HepG2 (cell line): Measurements from ENCODE around the gene ZIC2. TPM values are rescaled to one million over a fixed set of nuclear protein-coding genes. Genes with fewer than 3 reads are reported as not detected.

Experiments
- ATAC-seq: fragments of 200-7000 bp; cut with Tn5 transposase; 3 replicates; pipeline ENCODE4 v1.9.1; 2020; ENCODE audit warnings: mild to moderate bottlenecking, moderate library complexity
- BruUV-seq: library from RNA; stranded (reverse); fragments of 400-500 nt; replicated peaks from 2 replicates; lab custom pipeline; 2021; lab: Mats Ljungman, UMichigan
- CTCF ChIA-PET: fragments of 300-600 bp; formaldehyde crosslinking; extraction: SDS; loops from one replicate; lab custom pipeline; 2021; ENCODE audit warnings: low total read pairs, inconsistent platforms, low intra/inter-chr PET ratio; lab: Yijun Ruan, JAX
- POLR2A ChIA-PET: fragments of 350-600 bp; sonication (Branson Sonifier 250); formaldehyde crosslinking; loops from one replicate; lab custom pipeline; 2020; ENCODE audit warnings: antibody characterized with exemption, inconsistent platforms; lab: Yijun Ruan, JAX
- DNase-seq: peaks from one replicate; pipeline ENCODE4 v3.0.0-alpha.2; 2015; ENCODE audit warnings: low spot score
- FAIRE-seq: peaks from 3 replicates; lab custom pipeline; 2011; peaks lifted over from hg19 to GRCh38; lab: Jason Lieb, UNC
- H2AFZ ChIP-seq: one replicate; pipeline ENCODE4 v1.6.1; 2011; ENCODE audit warnings: low read length, inconsistent platforms
- H3K27ac ChIP-seq: fragments of 300-600 bp; 3 replicates; pipeline ENCODE4 v1.8.0; 2011; ENCODE audit warnings: mixed run types, mild to moderate bottlenecking, mixed read lengths, low read length, inconsistent platforms; ENCODE audit not compliant: insufficient read depth; ENCODE audit errors: extremely low read length
- H3K27me3 ChIP-seq, 2 experiments: fragments of 200-600 bp in 1 of 2; 2 replicates in 1 of 2; 3 replicates in 1 of 2; pipeline versions ENCODE4 v1.6.0 to v1.8.0; 2011; ENCODE audit warnings: low read length in 2 of 2, mild to moderate bottlenecking in 2 of 2, moderate library complexity in 2 of 2, inconsistent platforms in 1 of 2; ENCODE audit not compliant: insufficient read depth in 2 of 2, control insufficient read depth in 1 of 2
- H3K36me3 ChIP-seq, 2 experiments: fragments of 200-600 bp in 1 of 2; replicated peaks in 1 of 2; 2 replicates in 1 of 2; 3 replicates in 1 of 2; pipeline versions ENCODE4 v1.5.1 to v1.8.0; 2011; ENCODE audit warnings: low read length in 2 of 2, inconsistent platforms in 1 of 2; ENCODE audit not compliant: insufficient read depth in 2 of 2, control insufficient read depth in 1 of 2
- H3K4me1 ChIP-seq: 2 replicates; pipeline ENCODE4 v1.5.1; 2012; ENCODE audit warnings: low read length, inconsistent platforms; ENCODE audit not compliant: insufficient read depth
- H3K4me2 ChIP-seq: 2 replicates; pipeline ENCODE4 v1.6.0; 2011; ENCODE audit warnings: low read depth, low read length, inconsistent platforms
- H3K4me3 ChIP-seq, 3 experiments: fragments of 200-600 bp in 1 of 3; sonication (generic), shearing (Covaris generic) in 1 of 3; replicated peaks in 1 of 3; 2 replicates each; pipeline ENCODE4 v1.5.1; 2011 to 2016; ENCODE audit warnings: low read length in 3 of 3, inconsistent platforms in 2 of 3, low read depth in 2 of 3, mild to moderate bottlenecking in 2 of 3, control low read depth in 1 of 3, mixed read lengths in 1 of 3; ENCODE audit not compliant: insufficient read depth in 1 of 3
- H3K79me2 ChIP-seq: one replicate; pipeline ENCODE4 v1.6.1; 2011; ENCODE audit warnings: low read length, inconsistent platforms; ENCODE audit not compliant: insufficient read depth
- H3K9ac ChIP-seq: 2 replicates; pipeline ENCODE4 v1.6.0; 2011; ENCODE audit warnings: mild to moderate bottlenecking, low read depth, low read length, inconsistent platforms; ENCODE audit not compliant: insufficient read depth
- H3K9me3 ChIP-seq: 2 replicates; pipeline ENCODE4 v1.5.1; 2012; ENCODE audit warnings: mild to moderate bottlenecking, low read length
- H4K20me1 ChIP-seq: 2 replicates; pipeline ENCODE4 v1.6.0; 2011; ENCODE audit warnings: inconsistent platforms, mild to moderate bottlenecking, low read length, moderate library complexity; ENCODE audit not compliant: insufficient read depth
- CEBPG ChIP-seq: IDR thresholded peaks from 2 replicates; pipeline ENCODE4 v1.6.1; 2016
- CHD2 ChIP-seq: IDR thresholded peaks from 2 replicates; pipeline ENCODE4 v1.6.1; 2011; ENCODE audit warnings: low read depth, low read length, improper control_type of control experiment
- HOMEZ ChIP-seq: IDR thresholded peaks from 2 replicates; pipeline ENCODE4 v1.6.1; 2016; ENCODE audit warnings: low read depth
- KDM1A ChIP-seq: IDR thresholded peaks from 2 replicates; pipeline ENCODE4 v1.6.1; 2016; ENCODE audit warnings: missing compliant biosample characterization
- KMT2B ChIP-seq: IDR thresholded peaks from 2 replicates; pipeline ENCODE4 v1.6.1; 2016; ENCODE audit warnings: missing genetic modification reagents, missing compliant biosample characterization
- MEIS2 ChIP-seq: sonication (generic); formaldehyde crosslinking; IDR thresholded peaks from 2 replicates; pipeline ENCODE4 v1.9.0; 2021; ENCODE audit warnings: mild to moderate bottlenecking, missing genetic modification reagents
- PAX8 ChIP-seq: sonication (generic); formaldehyde crosslinking; IDR thresholded peaks from 2 replicates; pipeline ENCODE4 v1.8.0; 2022; ENCODE audit warnings: mild to moderate bottlenecking, missing genetic modification reagents, borderline replicate concordance
- RXRB ChIP-seq: IDR thresholded peaks from 2 replicates; pipeline ENCODE4 v1.6.1; 2016; ENCODE audit warnings: borderline replicate concordance, missing genetic modification reagents, missing compliant biosample characterization
- ZFYVE20 ChIP-seq: sonication (generic); formaldehyde crosslinking; IDR thresholded peaks from 2 replicates; pipeline ENCODE4 v1.8.0; 2023; ENCODE audit warnings: low read depth, mild to moderate bottlenecking, moderate library complexity, missing genetic modification reagents, borderline replicate concordance
- ZNF12 ChIP-seq: sonication (generic); formaldehyde crosslinking; IDR thresholded peaks from 2 replicates; pipeline ENCODE4 v1.5.0; 2020; ENCODE audit warnings: missing genetic modification reagents
- ZSCAN30 ChIP-seq: sonication (generic); formaldehyde crosslinking; IDR thresholded peaks from 2 replicates; pipeline ENCODE4 v1.5.0; 2020; ENCODE audit warnings: mild to moderate bottlenecking, missing genetic modification reagents
- WGBS: methylation state at CpG from one replicate; pipeline ENCODE4 v1.1.6; 2017; ENCODE audit warnings: low lambda C conversion rate; 5-methylcytosine and 5-hydroxymethylcytosine counted together
- in situ Hi-C: cut with HindIII; loops from 2 replicates; pipeline ENCODE4 v1.10.0; 2017; ENCODE audit warnings: low pct_unique_long_range_greater_than_20kb; ENCODE audit not compliant: extremely low pct_ligation_motif_present
- intact Hi-C: fragments of 100-400 bp; cut with micrococcal nuclease; formaldehyde crosslinking; loops from one replicate; pipeline ENCODE4 v1.10.0; 2022; ENCODE audit not compliant: unreplicated experiment
- polyA plus RNA-seq, 8 experiments: library from polyadenylated mRNA; depleted of rRNA in 3 of 8; stranded (reverse) in 7 of 8; unstranded in 1 of 8; fragments of >200 nt; fragmentation: Illumina TruSeq in 4 of 8; extraction: Trizol in 4 of 8; gene quantifications; 2 replicates each; pipeline versions ENCODE4 v1.2.1 to v1.2.3, GENCODE V29; 2011 to 2016; ENCODE audit warnings: low read depth in 4 of 8, missing spikeins in 1 of 8, mixed read lengths in 1 of 8; ENCODE audit not compliant: insufficient read depth in 1 of 8
- total RNA-seq, 5 experiments: library from RNA; depleted of rRNA; stranded (reverse); fragments of >200 nt; fragmentation: Illumina TruSeq; extraction: Trizol; gene quantifications; 2 replicates each; pipeline ENCODE4 v1.2.3, GENCODE V29; 2016; ENCODE audit warnings: low read depth in 1 of 5

The ZIC2 gene
- total and polyA plus RNA-seq, 2 of the 13 experiments (the other 11 are each of a cell fraction or from before 2014, with no cell fraction given), result 0.13 TPM; not detected in 1

- FAIRE-seq, result no peak
- DNase-seq, result no peak
- no peak overlapping the region for H2AFZ ChIP-seq
Measured at GRCh38 chr13:99997702-99998214, 16.2 kb downstream of the ZIC2 start.

GRCh38 chr13:99998261-99998660 is 16.7 kb downstream of the ZIC2 start:
- intact Hi-C loops (no loop called here), in situ Hi-C loops (no loop called here)
- Histone ChIP-seq H3K4me3 (no peak overlapping the region), H3K9ac (no peak overlapping the region), H3K9me3 (no peaks in the 10 kb centered on the region), H2AFZ (no peak overlapping the region), H4K20me1 (no peaks in the 10 kb centered on the region), H3K36me3 (no peaks in the 10 kb centered on the region), H3K27ac (no peak overlapping the region), H3K79me2 (no peaks in the 10 kb centered on the region), H3K4me2 (no peak overlapping the region), H3K27me3 (peaks cover 0 to 20% of the 10 kb centered on the region in 2 experiments; a peak in 2 of 5 replicates), H3K4me1 (0 out of 2 replicates have a peak, but pooled peaks cover under 1% of the 10 kb centered on the region)
- ATAC-seq (peak; percentile 35; the same call in 2 of the 3 replicates), FAIRE-seq (no peak), DNase-seq (no peak)
- ChIA-PET POLR2A (no interaction called here), CTCF (no interaction called here)
- WGBS, result 65% methylated on average over 11 of the region's 11 CpGs
- TF ChIP-seq ZNF12 (CRISPR knock-in tag) (no peak), CEBPG (CRISPR knock-in tag) (no peak), KMT2B (CRISPR knock-in tag) (no peak), ZSCAN30 (CRISPR knock-in tag) (no peak)
- BruUV-seq, result no TSS peak

More at GRCh38 chr13:99997702-99998214, 16.2 kb downstream of the ZIC2 start:
- TF ChIP-seq CHD2 (no peak), ZFYVE20 (CRISPR knock-in tag) (no peak), RXRB (no peak), PAX8 (CRISPR knock-in tag) (no peak), HOMEZ (CRISPR knock-in tag) (no peak), MEIS2 (no peak), KDM1A (no peak)
- Histone ChIP-seq H4K20me1 (no peaks in the 10 kb centered on the region), H3K36me3 (no peaks in the 10 kb centered on the region), H3K9ac (no peak overlapping the region), H3K27ac (no peak overlapping the region), H3K4me1 (0 out of 2 replicates have a peak, but pooled peaks cover 4% of the 10 kb centered on the region), H3K27me3 (peaks cover 0 to 25% of the 10 kb centered on the region in 2 experiments; a peak in 2 of 5 replicates), H3K9me3 (no peaks in the 10 kb centered on the region), H3K4me3 (no peak overlapping the region), H3K4me2 (no peak overlapping the region), H3K79me2 (no peaks in the 10 kb centered on the region)
- no peak for ATAC-seq
- CTCF ChIA-PET, result no interaction called here
- in situ Hi-C loops (no loop called here), intact Hi-C loops (no loop called here)
- POLR2A ChIA-PET, result no interaction called here
- WGBS, result 88% methylated on average over 13 of the region's 40 CpGs
- BruUV-seq, result no TSS peak
